SK-N-MC (cell line): ENCODE data around the gene MYCBPAP.

Experiments
- DNase-seq: peaks from one replicate; pipeline ENCODE4 v3.0.0-alpha.2; 2011; ENCODE audit warnings: low read depth, low spot score
- H3K27ac ChIP-seq: fragments of 200-600 bp; sonication (generic); 2 replicates; pipeline ENCODE4 v1.5.1; 2016; ENCODE audit warnings: mixed run types
- H3K36me3 ChIP-seq: fragments of 200-600 bp; sonication (generic); 2 replicates; pipeline ENCODE4 v1.6.1; 2017; ENCODE audit warnings: antibody characterized with exemption, low read length, mixed read lengths; ENCODE audit not compliant: insufficient read depth
- H3K4me3 ChIP-seq: fragments of 200-600 bp; sonication (generic); 2 replicates; pipeline ENCODE4 v1.5.1; 2016
- H3K9ac ChIP-seq: fragments of 200-600 bp; sonication (generic); 2 replicates; pipeline ENCODE4 v1.8.0; 2017; ENCODE audit warnings: mixed run types, mixed read lengths; ENCODE audit not compliant: insufficient read length
- H3K9me3 ChIP-seq: fragments of 200-600 bp; sonication (generic); 2 replicates; pipeline ENCODE4 v1.6.1; 2017; ENCODE audit warnings: low read depth, mild to moderate bottlenecking, antibody characterized with exemption, low read length, moderate library complexity, mixed read lengths
- EZH2 ChIP-seq: fragments of 200-600 bp; sonication (generic); IDR thresholded peaks from one replicate; pipeline ENCODE4 v1.6.1; 2017; ENCODE audit warnings: antibody characterized with exemption
- FOXP2 ChIP-seq: optimal IDR thresholded peaks from 2 replicates; pipeline ENCODE3; 2011; ENCODE audit warnings: mild to moderate bottlenecking, moderate library complexity; ENCODE audit not compliant: insufficient read depth; ENCODE audit errors: extremely low read length, control extremely low read depth
- POLR2AphosphoS5 ChIP-seq: IDR thresholded peaks from 2 replicates; pipeline ENCODE4 v1.6.1; 2012; ENCODE audit warnings: mild to moderate bottlenecking, low read depth, low read length, borderline replicate concordance

The MYCBPAP gene

GRCh38 chr17:50482110-50482509 lies 26.1 kb upstream of the MYCBPAP start:
- H3K9me3 ChIP-seq: no peaks in the 10 kb centered on the region

GRCh38 chr17:50482516-50482915 lies 25.7 kb upstream of the MYCBPAP start:
- H3K9me3 ChIP-seq: no peaks in the 10 kb centered on the region
- TF ChIP-seq EZH2: no peak
- TF ChIP-seq POLR2AphosphoS5: no peak
- TF ChIP-seq FOXP2: no peak
- H3K4me3 ChIP-seq: no peak overlapping the region
- H3K27ac ChIP-seq: no peak overlapping the region
- H3K9ac ChIP-seq: no peak overlapping the region
- peaks cover 17% of the 10 kb centered on the region for H3K36me3 ChIP-seq
- DNase-seq: no peak

More at GRCh38 chr17:50482110-50482509, 26.1 kb upstream of the MYCBPAP start:
- Histone ChIP-seq H3K9ac (no peak overlapping the region), H3K4me3 (no peak overlapping the region), H3K27ac (no peak overlapping the region), H3K36me3 (peaks cover 17% of the 10 kb centered on the region)
- DNase-seq: no peak
- TF ChIP-seq FOXP2 (no peak), POLR2AphosphoS5 (no peak), EZH2 (no peak)

- Histone ChIP-seq H3K9ac (no peak overlapping the region), H3K27ac (no peak overlapping the region), H3K4me3 (no peak overlapping the region), H3K36me3 (peaks cover 17% of the 10 kb centered on the region), H3K9me3 (no peaks in the 10 kb centered on the region)
- no peak for TF ChIP-seq POLR2AphosphoS5
- no peak for DNase-seq
These were observed 25.0 kb upstream of the MYCBPAP start for GRCh38 chr17:50483266-50483665.

GRCh38 chr17:50484386-50485155 lies 23.7 kb upstream of the MYCBPAP start:
- Histone ChIP-seq H3K9me3 (no peaks in the 10 kb centered on the region), H3K27ac (no peak overlapping the region), H3K36me3 (peaks cover 17% of the 10 kb centered on the region), H3K9ac (no peak overlapping the region), H3K4me3 (no peak overlapping the region)
- TF ChIP-seq FOXP2: no peak
- no peak for TF ChIP-seq EZH2
- no peak for TF ChIP-seq POLR2AphosphoS5
- no peak for DNase-seq

- Histone ChIP-seq H3K36me3 (peaks cover 7% of the 10 kb centered on the region; the same call in 1 of the 2 replicates), H3K4me3 (no peak overlapping the region), H3K9ac (no peak overlapping the region), H3K27ac (no peak overlapping the region), H3K9me3 (no peaks in the 10 kb centered on the region)
- no peak for DNase-seq
- TF ChIP-seq POLR2AphosphoS5: no peak
These were observed 20.8 kb upstream of the MYCBPAP start for GRCh38 chr17:50487213-50488096.

GRCh38 chr17:50488880-50489279 lies 19.4 kb upstream of the MYCBPAP start:
- Histone ChIP-seq H3K4me3 (no peak overlapping the region), H3K9me3 (no peaks in the 10 kb centered on the region), H3K9ac (no peak overlapping the region), H3K27ac (no peak overlapping the region), H3K36me3 (peaks cover 3% of the 10 kb centered on the region; the same call in 1 of the 2 replicates)
- TF ChIP-seq EZH2 (no peak), POLR2AphosphoS5 (no peak)
- no peak for DNase-seq

GRCh38 chr17:50491505-50491904 lies 16.7 kb upstream of the MYCBPAP start:
- TF ChIP-seq FOXP2: no peak
- TF ChIP-seq EZH2: no peak
- TF ChIP-seq POLR2AphosphoS5: no peak
- H3K4me3 ChIP-seq: no peak overlapping the region

GRCh38 chr17:50492214-50492613 lies 16.0 kb upstream of the MYCBPAP start:
- TF ChIP-seq POLR2AphosphoS5: no peak
- H3K36me3 ChIP-seq: no peaks in the 10 kb centered on the region

More at GRCh38 chr17:50491505-50491904, 16.7 kb upstream of the MYCBPAP start:
- no peak overlapping the region for H3K9ac ChIP-seq
- DNase-seq: no peak
- H3K9me3 ChIP-seq: no peaks in the 10 kb centered on the region
- no peaks in the 10 kb centered on the region for H3K36me3 ChIP-seq
- H3K27ac ChIP-seq: no peak overlapping the region

GRCh38 chr17:50493744-50494143 lies 14.5 kb upstream of the MYCBPAP start:
- no peak for TF ChIP-seq FOXP2
- Histone ChIP-seq H3K4me3 (no peak overlapping the region), H3K36me3 (no peaks in the 10 kb centered on the region), H3K9me3 (no peaks in the 10 kb centered on the region), H3K27ac (no peak overlapping the region), H3K9ac (no peak overlapping the region)
- DNase-seq: no peak

More at GRCh38 chr17:50492214-50492613, 16.0 kb upstream of the MYCBPAP start:
- no peaks in the 10 kb centered on the region for H3K9me3 ChIP-seq
- DNase-seq: no peak
- H3K4me3 ChIP-seq: no peak overlapping the region
- no peak overlapping the region for H3K27ac ChIP-seq
- no peak overlapping the region for H3K9ac ChIP-seq
